Karpas-422 (cell line): ENCODE measurements around the gene OTUD3. TPM values are rescaled to one million over a fixed set of nuclear protein-coding genes. Genes with fewer than 3 reads are reported as not detected.
"Not testable (repeated sequence)": the region's sequence is repeated elsewhere in the genome, so short reads cannot be mapped to it uniquely, and the experiment has no call there.

Experiments used
- DNase-seq: peaks from one replicate; pipeline ENCODE4 v3.0.0-alpha.2; 2015
- H2AFZ ChIP-seq: fragments of 200-600 bp; sonication (generic); 2 replicates; pipeline ENCODE4 v1.6.1; 2014; ENCODE audit warnings: antibody characterized with exemption, low read length, mixed read lengths
- H3K27ac ChIP-seq: fragments of 200-600 bp; sonication (generic); 2 replicates; pipeline ENCODE4 v1.5.1; 2014; ENCODE audit warnings: mild to moderate bottlenecking, low read length, moderate library complexity
- H3K27me3 ChIP-seq: fragments of 200-600 bp; sonication (generic); 2 replicates; pipeline ENCODE4 v1.6.1; 2014; ENCODE audit warnings: low read length, mixed read lengths
- H3K36me3 ChIP-seq: fragments of 200-600 bp; sonication (generic); 2 replicates; pipeline ENCODE4 v1.6.1; 2014; ENCODE audit warnings: low read length, mixed read lengths; ENCODE audit not compliant: insufficient read depth
- H3K4me1 ChIP-seq: fragments of 200-600 bp; sonication (generic); 2 replicates; pipeline ENCODE4 v1.6.1; 2014; ENCODE audit warnings: mild to moderate bottlenecking, low read length, mixed read lengths
- H3K4me2 ChIP-seq: fragments of 200-600 bp; sonication (generic); 2 replicates; pipeline ENCODE4 v1.6.1; 2014; ENCODE audit warnings: low read length, low read depth, mild to moderate bottlenecking; ENCODE audit not compliant: poor library complexity, severe bottlenecking
- H3K4me3 ChIP-seq: fragments of 200-600 bp; sonication (generic); 2 replicates; pipeline ENCODE4 v1.5.1; 2014; ENCODE audit warnings: mild to moderate bottlenecking, antibody characterized with exemption, low read length, mixed read lengths
- H3K79me2 ChIP-seq: fragments of 200-600 bp; sonication (generic); 2 replicates; pipeline ENCODE4 v1.6.1; 2014; ENCODE audit warnings: mild to moderate bottlenecking, low read length, mixed read lengths
- H3K9ac ChIP-seq: fragments of 200-600 bp; sonication (generic); 2 replicates; pipeline ENCODE4 v1.6.0; 2014; ENCODE audit warnings: low read length
- H3K9me2 ChIP-seq: fragments of 200-600 bp; sonication (generic), shearing (Covaris generic); replicated peaks from 2 replicates; pipeline ENCODE4 v1.6.0; 2014; ENCODE audit warnings: mild to moderate bottlenecking, low read length, moderate library complexity; ENCODE audit not compliant: insufficient read depth
- H3K9me3 ChIP-seq: fragments of 300-700, 200-600 bp; sonication (generic); 2 replicates; pipeline ENCODE4 v1.6.1; 2014; ENCODE audit warnings: low read length, mixed read lengths
- H4K20me1 ChIP-seq: fragments of 200-600 bp; sonication (generic); 2 replicates; pipeline ENCODE4 v1.6.1; 2014; ENCODE audit warnings: mild to moderate bottlenecking, antibody characterized with exemption, low read length, low read depth; ENCODE audit not compliant: insufficient read depth
- total RNA-seq: library from RNA; depleted of rRNA; stranded (reverse); fragments of >200 nt; shearing (Covaris generic); gene quantifications from 2 replicates; pipeline ENCODE4 v1.2.3, GENCODE V29; 2014; ENCODE audit warnings: low replicate concordance

The OTUD3 gene
- total RNA-seq, 1 experiment from 2014 or later: 9.1 TPM

- Histone ChIP-seq H3K27me3 (no peaks in the 10 kb centered on the region), H3K9ac (no peak overlapping the region), H4K20me1 (no peaks in the 10 kb centered on the region), H3K9me3 (no peaks in the 10 kb centered on the region), H2AFZ (no peak overlapping the region), H3K4me1 (peaks cover 5% of the 10 kb centered on the region), H3K36me3 (no peaks in the 10 kb centered on the region), H3K27ac (no peak overlapping the region), H3K4me3 (no peak overlapping the region), H3K79me2 (peaks cover under 1% of the 10 kb centered on the region; the same call in 1 of the 2 replicates), H3K9me2 (no peaks in the 10 kb centered on the region), H3K4me2 (no peak overlapping the region)
- no peak for DNase-seq
Measured at GRCh38 chr1:19877181-19877750, 4.9 kb upstream of the OTUD3 start.

- Histone ChIP-seq H3K27ac (no peak overlapping the region), H3K9me3 (no peaks in the 10 kb centered on the region), H3K79me2 (peaks cover 8% of the 10 kb centered on the region), H3K9ac (no peak overlapping the region), H3K4me3 (no peak overlapping the region), H4K20me1 (peaks cover 1% of the 10 kb centered on the region; the same call in 1 of the 2 replicates), H3K9me2 (no peaks in the 10 kb centered on the region), H2AFZ (no peak overlapping the region), H3K4me1 (peaks cover 6% of the 10 kb centered on the region), H3K27me3 (no peaks in the 10 kb centered on the region), H3K36me3 (no peaks in the 10 kb centered on the region), H3K4me2 (no peak overlapping the region)
- DNase-seq: peak; percentile 44
Measured at GRCh38 chr1:19877821-19878636, 4.2 kb upstream of the OTUD3 start.

GRCh38 chr1:19878637-19878985, 3.6 kb upstream of the OTUD3 start:
- Histone ChIP-seq H3K27me3 (no peaks in the 10 kb centered on the region), H3K4me3 (no peak overlapping the region), H3K9me2 (no peaks in the 10 kb centered on the region), H3K36me3 (no peaks in the 10 kb centered on the region), H4K20me1 (peaks cover 7% of the 10 kb centered on the region), H3K9ac (no peak overlapping the region), H3K4me2 (no peak overlapping the region), H3K4me1 (peaks cover 11% of the 10 kb centered on the region), H3K9me3 (no peaks in the 10 kb centered on the region), H2AFZ (no peak overlapping the region), H3K27ac (no peak overlapping the region), H3K79me2 (peaks cover 14% of the 10 kb centered on the region)
- no peak for DNase-seq

- Histone ChIP-seq H3K9me3 (no peaks in the 10 kb centered on the region), H3K27me3 (no peaks in the 10 kb centered on the region), H2AFZ (no peak overlapping the region), H4K20me1 (peaks cover 13% of the 10 kb centered on the region), H3K79me2 (peaks cover 20% of the 10 kb centered on the region), H3K36me3 (no peaks in the 10 kb centered on the region), H3K4me2 (no peak overlapping the region), H3K4me3 (no peak overlapping the region), H3K9me2 (no peaks in the 10 kb centered on the region), H3K9ac (no peak overlapping the region), H3K4me1 (peaks cover 18% of the 10 kb centered on the region), H3K27ac (no peak overlapping the region)
- DNase-seq: no peak
Measured at GRCh38 chr1:19879227-19879626, 3.0 kb upstream of the OTUD3 start.

GRCh38 chr1:19879661-19880060, 2.5 kb upstream of the OTUD3 start:
- Histone ChIP-seq H3K79me2 (peaks cover 24% of the 10 kb centered on the region), H3K27ac (no peak overlapping the region), H3K36me3 (no peaks in the 10 kb centered on the region), H3K9me2 (no peaks in the 10 kb centered on the region), H3K4me2 (no peak overlapping the region), H3K27me3 (no peaks in the 10 kb centered on the region), H4K20me1 (peaks cover 15% of the 10 kb centered on the region), H3K4me3 (no peak overlapping the region), H3K4me1 (peaks cover 21% of the 10 kb centered on the region), H2AFZ (no peak overlapping the region), H3K9ac (no peak overlapping the region), H3K9me3 (no peaks in the 10 kb centered on the region)
- no peak for DNase-seq

- H3K4me2 ChIP-seq, H2AFZ ChIP-seq, DNase-seq, H3K4me3 ChIP-seq, H3K9me3 ChIP-seq, H3K27me3 ChIP-seq, H3K36me3 ChIP-seq, H3K27ac ChIP-seq, H3K9me2 ChIP-seq, H3K9ac ChIP-seq: not testable (repeated sequence)
- Histone ChIP-seq H3K79me2 (peaks cover 36% of the 10 kb centered on the region), H4K20me1 (peaks cover 15% of the 10 kb centered on the region), H3K4me1 (peaks cover 21% of the 10 kb centered on the region)
Measured at GRCh38 chr1:19880841-19881240, 1.4 kb upstream of the OTUD3 start.

GRCh38 chr1:19884312-19884711, 2.1 kb downstream of the OTUD3 start:
- Histone ChIP-seq H4K20me1 (peaks cover 15% of the 10 kb centered on the region), H3K4me3 (peak overlapping the region; percentile 78), H3K27me3 (no peaks in the 10 kb centered on the region), H3K4me2 (peak overlapping the region; percentile 100), H3K9me3 (no peaks in the 10 kb centered on the region), H3K9ac (peak overlapping the region; percentile 82; the same call in 1 of the 2 replicates), H3K79me2 (peaks cover 68% of the 10 kb centered on the region), H3K27ac (no peak overlapping the region), H3K4me1 (peaks cover 21% of the 10 kb centered on the region), H3K9me2 (no peaks in the 10 kb centered on the region), H3K36me3 (peaks cover 9% of the 10 kb centered on the region; the same call in 1 of the 2 replicates), H2AFZ (no peak overlapping the region)
- DNase-seq: no peak

GRCh38 chr1:19885821-19886220, 3.6 kb downstream of the OTUD3 start:
- H3K27me3 ChIP-seq: no peaks in the 10 kb centered on the region
- peaks cover 21% of the 10 kb centered on the region for H3K4me1 ChIP-seq
- H3K4me2 ChIP-seq: no peak overlapping the region
- H2AFZ ChIP-seq: no peak overlapping the region
- peaks cover 16% of the 10 kb centered on the region; the same call in 1 of the 2 replicates for H3K36me3 ChIP-seq
- H3K9ac ChIP-seq: no peak overlapping the region
- no peaks in the 10 kb centered on the region for H3K9me2 ChIP-seq
- no peak overlapping the region for H3K27ac ChIP-seq
- H4K20me1 ChIP-seq: peaks cover 15% of the 10 kb centered on the region
- DNase-seq: no peak
- no peaks in the 10 kb centered on the region for H3K9me3 ChIP-seq
- H3K4me3 ChIP-seq: no peak overlapping the region
- peaks cover 83% of the 10 kb centered on the region for H3K79me2 ChIP-seq
